ENCODE measurements around the gene EIF3I. TPM values are rescaled to one million over a fixed set of nuclear protein-coding genes. Genes with fewer than 3 reads are reported as not detected.

Gene EIF3I
- total and polyA plus RNA-seq, 8 donors, result 118 to 182 (median 175) TPM

- Histone ChIP-seq H3K36me3 (peaks cover 13 to 100% of the 10 kb centered on the region in 2 donors), H3K27ac (no peak overlapping the region), H3K27me3 (no peaks in the 10 kb centered on the region), H3K4me3 (no peak overlapping the region), H3K4me1 (no peaks in the 10 kb centered on the region), H3K9me3 (no peaks in the 10 kb centered on the region)
- intact Hi-C loops (cut with DNase I), result no loop called here
- ATAC-seq (no peak), DNase-seq (no peak)
- TF ChIP-seq, protein P1, sequence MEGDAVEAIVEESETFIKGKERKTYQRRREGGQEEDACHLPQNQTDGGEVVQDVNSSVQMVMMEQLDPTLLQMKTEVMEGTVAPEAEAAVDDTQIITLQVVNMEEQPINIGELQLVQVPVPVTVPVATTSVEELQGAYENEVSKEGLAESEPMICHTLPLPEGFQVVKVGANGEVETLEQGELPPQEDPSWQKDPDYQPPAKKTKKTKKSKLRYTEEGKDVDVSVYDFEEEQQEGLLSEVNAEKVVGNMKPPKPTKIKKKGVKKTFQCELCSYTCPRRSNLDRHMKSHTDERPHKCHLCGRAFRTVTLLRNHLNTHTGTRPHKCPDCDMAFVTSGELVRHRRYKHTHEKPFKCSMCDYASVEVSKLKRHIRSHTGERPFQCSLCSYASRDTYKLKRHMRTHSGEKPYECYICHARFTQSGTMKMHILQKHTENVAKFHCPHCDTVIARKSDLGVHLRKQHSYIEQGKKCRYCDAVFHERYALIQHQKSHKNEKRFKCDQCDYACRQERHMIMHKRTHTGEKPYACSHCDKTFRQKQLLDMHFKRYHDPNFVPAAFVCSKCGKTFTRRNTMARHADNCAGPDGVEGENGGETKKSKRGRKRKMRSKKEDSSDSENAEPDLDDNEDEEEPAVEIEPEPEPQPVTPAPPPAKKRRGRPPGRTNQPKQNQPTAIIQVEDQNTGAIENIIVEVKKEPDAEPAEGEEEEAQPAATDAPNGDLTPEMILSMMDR (IDR thresholded peaks at IDR 0.05), result no peak
These were observed 29.8 kb upstream of the EIF3I start for GRCh38 chr1:32192220-32192948.

- peaks cover 4 to 89% of the 10 kb centered on the region in 2 donors for H3K36me3 ChIP-seq
These were observed 27.2 kb upstream of the EIF3I start for GRCh38 chr1:32194984-32195383.

GRCh38 chr1:32195531-32195930, 26.7 kb upstream of the EIF3I start:
- H3K36me3 ChIP-seq, result peaks cover 4 to 84% of the 10 kb centered on the region in 2 donors
- intact Hi-C loops (cut with DNase I), result no loop called here

More at GRCh38 chr1:32194984-32195383, 27.2 kb upstream of the EIF3I start:
- no peak for DNase-seq
- peaks cover 4 to 6% of the 10 kb centered on the region in 2 donors for H3K4me1 ChIP-seq
- H3K27ac ChIP-seq, result no peak overlapping the region
- no peak overlapping the region for H3K4me3 ChIP-seq
- no peak for ATAC-seq
- intact Hi-C loops (cut with DNase I), result no loop called here
- no peaks in the 10 kb centered on the region for H3K9me3 ChIP-seq
- TF ChIP-seq, protein P1 (IDR thresholded peaks at IDR 0.05), result no peak
- H3K27me3 ChIP-seq, result no peaks in the 10 kb centered on the region

DNA sequence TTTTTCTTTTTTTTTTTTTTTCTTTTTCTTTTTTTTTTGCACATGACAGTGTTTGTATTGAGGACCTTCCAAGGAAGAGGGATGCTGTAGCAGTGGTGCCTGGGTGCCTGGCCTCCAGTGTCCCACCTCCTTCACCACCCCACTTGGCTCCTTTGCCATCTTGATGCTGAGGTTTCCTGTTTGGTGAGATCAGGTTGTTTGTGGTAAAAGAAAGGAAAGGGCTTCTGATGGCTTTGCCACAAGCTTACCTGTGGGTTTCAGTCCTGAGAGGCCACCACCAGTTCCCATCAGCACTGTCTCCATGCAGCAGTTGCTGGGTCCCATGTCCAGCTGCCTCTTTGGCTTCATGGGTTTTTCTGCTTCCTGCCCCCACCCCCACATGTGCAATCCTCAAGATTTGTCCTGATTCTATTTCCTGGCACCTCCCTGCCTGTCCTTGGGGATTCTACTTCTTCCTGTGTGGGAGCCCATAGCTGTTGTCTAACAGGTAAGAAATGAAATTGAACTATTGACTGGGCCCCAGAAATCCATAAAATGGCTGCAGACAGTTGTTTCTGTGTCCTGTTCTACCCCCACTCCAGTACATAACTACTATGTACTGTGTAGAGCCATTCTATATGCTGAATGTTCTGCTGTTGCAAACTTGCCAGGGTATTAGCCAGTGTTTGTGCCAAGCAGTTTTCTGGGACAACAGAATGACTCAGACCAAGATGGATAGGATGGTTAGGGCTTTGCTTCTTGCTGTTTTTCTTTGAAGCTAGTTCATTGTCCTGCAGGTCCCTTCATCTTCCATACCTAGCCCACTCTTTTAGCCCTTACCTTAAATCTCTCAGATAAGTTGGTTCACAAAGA, 26.0 kb upstream of the EIF3I start:
- Histone ChIP-seq H3K4me1 (peaks cover 7 to 16% of the 10 kb centered on the region in 2 donors), H3K27me3 (no peaks in the 10 kb centered on the region), H3K4me3 (no peak overlapping the region), H3K27ac (no peak overlapping the region), H3K9me3 (no peaks in the 10 kb centered on the region), H3K36me3 (peaks cover 4 to 77% of the 10 kb centered on the region in 2 donors)
- TF ChIP-seq, protein P1 (IDR thresholded peaks at IDR 0.05), result no peak
- intact Hi-C loops (cut with DNase I), result no loop called here
- no peak for ATAC-seq
- DNase-seq, result no peak

More at GRCh38 chr1:32195531-32195930, 26.7 kb upstream of the EIF3I start:
- ATAC-seq (no peak), DNase-seq (no peak)
- no peak overlapping the region for H3K4me3 ChIP-seq
- no peak overlapping the region for H3K27ac ChIP-seq
- H3K9me3 ChIP-seq, result no peaks in the 10 kb centered on the region
- no peaks in the 10 kb centered on the region for H3K27me3 ChIP-seq
- TF ChIP-seq, protein P1 (IDR thresholded peaks at IDR 0.05), result no peak
- H3K4me1 ChIP-seq, result peaks cover 4 to 12% of the 10 kb centered on the region in 2 donors

DNA sequence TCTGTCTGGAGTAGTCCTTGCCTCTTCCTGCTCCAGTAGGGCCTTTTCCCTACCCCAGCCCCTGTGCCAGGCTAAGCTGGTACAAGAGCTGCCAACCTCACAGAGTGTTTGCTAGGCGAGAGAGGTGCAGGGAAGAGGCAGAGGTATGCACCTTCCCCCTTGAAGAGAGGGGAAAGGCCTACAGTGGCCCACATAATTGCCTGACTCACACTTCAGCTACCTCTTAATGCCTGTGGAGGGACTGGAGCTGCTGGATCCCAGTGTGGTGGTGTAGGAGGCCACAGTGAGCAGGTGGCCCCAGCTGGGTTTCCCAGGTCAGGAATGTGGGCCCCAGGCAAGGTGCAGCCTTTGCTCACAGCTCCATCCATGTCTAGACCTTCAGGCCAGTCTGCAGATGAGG, 25.1 kb upstream of the EIF3I start:
- intact Hi-C loops (cut with DNase I), result no loop called here
- peak; percentile 70 for ATAC-seq
- Histone ChIP-seq H3K27ac (no peak overlapping the region), H3K4me3 (no peak overlapping the region), H3K36me3 (peaks cover 4 to 68% of the 10 kb centered on the region in 2 donors), H3K9me3 (no peaks in the 10 kb centered on the region), H3K4me1 (peaks cover 14 to 25% of the 10 kb centered on the region in 2 donors), H3K27me3 (no peaks in the 10 kb centered on the region)
- peak in 1 of 4 donors; percentile 46 for DNase-seq
- TF ChIP-seq, protein P1 (IDR thresholded peaks at IDR 0.05), result no peak

Data from left lung (tissue), 10 donors.